Neural crest cell (in vitro differentiated cells): ENCODE measurements around the gene CHRM5. TPM values are rescaled to one million over a fixed set of nuclear protein-coding genes. Genes with fewer than 3 reads are reported as not detected.
"Not testable (repeated sequence)": the region's sequence is repeated elsewhere in the genome, so short reads cannot be mapped to it uniquely, and the experiment has no call there.

Experiments
- DNase-seq: peaks from one replicate; pipeline ENCODE4 v3.0.0; 2021; ENCODE audit warnings: low read depth, mixed read lengths, low spot score
- H3K27ac Mint-ChIP-seq: one replicate; pipeline ENCODE4 v1.8.0; 2021; ENCODE audit warnings: mild to moderate bottlenecking, mixed read lengths; ENCODE audit not compliant: unreplicated experiment
- H3K27me3 Mint-ChIP-seq: 2 replicates; pipeline ENCODE4 v1.8.0; 2021; ENCODE audit warnings: low read depth, mild to moderate bottlenecking, mixed read lengths
- H3K36me3 Mint-ChIP-seq: 2 replicates; pipeline ENCODE4 v1.8.0; 2021; ENCODE audit warnings: low read depth, mild to moderate bottlenecking, mixed read lengths
- H3K4me1 Mint-ChIP-seq: 2 replicates; pipeline ENCODE4 v1.8.0; 2021; ENCODE audit warnings: mixed read lengths
- H3K4me3 Mint-ChIP-seq: one replicate; pipeline ENCODE4 v1.8.0; 2021; ENCODE audit warnings: mild to moderate bottlenecking, mixed read lengths
- H3K9me3 Mint-ChIP-seq: 2 replicates; pipeline ENCODE4 v1.8.0; 2021; ENCODE audit warnings: mixed read lengths
- CTCF ChIP-seq: fragments of 200-600 bp; sonication (generic); conservative IDR thresholded peaks from 2 replicates; pipeline ENCODE4 v1.5.0; 2021; ENCODE audit warnings: antibody characterized with exemption, mild to moderate bottlenecking
- total RNA-seq: library from RNA; stranded (reverse); gene quantifications from 2 replicates; pipeline ENCODE4 v1.2.1, GENCODE V29; 2021

CHRM5 gene
- total RNA-seq, 1 donor from 2014 or later, result not detected

GRCh38 chr15:34014556-34014955, 46.3 kb downstream of the CHRM5 start:
- Mint-ChIP-seq H3K9me3 (peaks cover 12% of the 10 kb centered on the region), H3K36me3 (peaks cover 11% of the 10 kb centered on the region), H3K4me1 (peaks cover 18% of the 10 kb centered on the region), H3K27me3 (no peaks in the 10 kb centered on the region), H3K27ac (no peak overlapping the region), H3K4me3 (no peak overlapping the region)
- TF ChIP-seq CTCF, result no peak
- DNase-seq, result no peak

- Mint-ChIP-seq H3K27ac (no peak overlapping the region), H3K36me3 (peaks cover 16% of the 10 kb centered on the region), H3K4me1 (peaks cover 27% of the 10 kb centered on the region), H3K9me3 (peaks cover 14% of the 10 kb centered on the region), H3K27me3 (no peaks in the 10 kb centered on the region), H3K4me3 (no peak overlapping the region)
- DNase-seq, result no peak
- no peak for TF ChIP-seq CTCF
Observed at GRCh38 chr15:34018021-34018645, 49.8 kb downstream of the CHRM5 start.

GRCh38 chr15:34018738-34019137, 50.4 kb downstream of the CHRM5 start:
- H3K27me3 Mint-ChIP-seq, H3K27ac Mint-ChIP-seq, H3K4me3 Mint-ChIP-seq, DNase-seq: not testable (repeated sequence)
- peaks cover 25% of the 10 kb centered on the region for H3K4me1 Mint-ChIP-seq
- peaks cover 16% of the 10 kb centered on the region for H3K36me3 Mint-ChIP-seq
- peaks cover 13% of the 10 kb centered on the region for H3K9me3 Mint-ChIP-seq

- H3K4me3 Mint-ChIP-seq, result no peak overlapping the region
- peaks cover 12% of the 10 kb centered on the region for H3K9me3 Mint-ChIP-seq
- H3K27me3 Mint-ChIP-seq, result no peaks in the 10 kb centered on the region
- DNase-seq, result no peak
- no peak overlapping the region for H3K27ac Mint-ChIP-seq
- TF ChIP-seq CTCF, result no peak
- H3K36me3 Mint-ChIP-seq, result peaks cover 16% of the 10 kb centered on the region
- H3K4me1 Mint-ChIP-seq, result peaks cover 23% of the 10 kb centered on the region
Observed at GRCh38 chr15:34019369-34019990, 51.2 kb downstream of the CHRM5 start.

- Mint-ChIP-seq H3K27ac (no peak overlapping the region), H3K27me3 (no peaks in the 10 kb centered on the region), H3K4me1 (peaks cover 16% of the 10 kb centered on the region), H3K36me3 (peaks cover 13% of the 10 kb centered on the region), H3K9me3 (peaks cover 6% of the 10 kb centered on the region), H3K4me3 (no peak overlapping the region)
- DNase-seq, result no peak
- TF ChIP-seq CTCF, result no peak
Observed at GRCh38 chr15:34023907-34024306, 55.6 kb downstream of the CHRM5 start.

DNA sequence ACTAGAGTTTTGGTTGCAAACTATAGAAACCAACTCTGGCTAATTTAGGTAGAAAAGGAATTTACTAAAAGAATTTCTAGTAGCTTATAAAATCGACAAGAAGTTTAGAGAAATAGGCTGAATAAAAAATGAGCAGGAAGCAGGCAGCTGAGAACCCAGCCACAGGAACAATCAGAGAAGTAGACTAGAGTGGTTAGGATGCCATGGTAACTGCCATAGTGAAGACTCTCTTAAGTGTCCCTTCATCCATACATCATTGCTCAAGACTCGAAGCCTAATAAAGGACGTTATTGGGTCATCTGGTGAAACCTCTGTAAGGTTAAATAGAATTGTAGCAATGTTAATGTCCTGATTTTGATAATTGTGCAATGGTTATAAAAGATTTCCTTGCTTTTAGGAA, 57.0 kb downstream of the CHRM5 start:
- Mint-ChIP-seq H3K27me3 (no peaks in the 10 kb centered on the region), H3K36me3 (peaks cover 16% of the 10 kb centered on the region)
- DNase-seq, result no peak

More for the DNA sequence above, 57.0 kb downstream of the CHRM5 start:
- Mint-ChIP-seq H3K27ac (no peak overlapping the region), H3K9me3 (peaks cover 7% of the 10 kb centered on the region), H3K4me1 (peaks cover 16% of the 10 kb centered on the region), H3K4me3 (no peak overlapping the region)
- no peak for TF ChIP-seq CTCF
